HepG2 (cell line): ENCODE measurements around the gene RHBG. TPM values are rescaled to one million over a fixed set of nuclear protein-coding genes. Genes with fewer than 3 reads are reported as not detected.

Experiments used
- HNRNPH1 ChIP-seq: fragments of 200-400 bp; formaldehyde crosslinking; optimal IDR thresholded peaks from 2 replicates; pipeline ENCODE3; 2017; ENCODE audit warnings: mild to moderate bottlenecking, low read depth, low read length
- ISL2 ChIP-seq: sonication (generic); formaldehyde crosslinking; IDR thresholded peaks from 2 replicates; pipeline ENCODE4 v1.5.0; 2020; ENCODE audit warnings: missing genetic modification reagents
- KMT2B ChIP-seq: IDR thresholded peaks from 2 replicates; pipeline ENCODE4 v1.6.1; 2016; ENCODE audit warnings: missing genetic modification reagents, missing compliant biosample characterization
- STAT6 ChIP-seq: sonication (generic); formaldehyde crosslinking; IDR thresholded peaks from 2 replicates; pipeline ENCODE4 v1.4.0; 2020; ENCODE audit warnings: missing genetic modification reagents, mild to moderate bottlenecking, borderline replicate concordance
- ZBTB40 ChIP-seq, 2 experiments: fragments of 450-650 bp in 1 of 2; sonication (generic) in 1 of 2; formaldehyde crosslinking in 1 of 2; IDR thresholded peaks; 2 replicates each; pipeline versions ENCODE4 v1.6.1 to v1.8.0; 2016 to 2022; ENCODE audit warnings: antibody characterized with exemption in 1 of 2, mild to moderate bottlenecking in 1 of 2, missing genetic modification reagents in 1 of 2
- ZNF253 ChIP-seq: sonication (generic); formaldehyde crosslinking; IDR thresholded peaks from 2 replicates; pipeline ENCODE4 v1.8.0; 2022; ENCODE audit warnings: mild to moderate bottlenecking, missing genetic modification reagents, borderline replicate concordance
- ZNF280D ChIP-seq: sonication (generic); formaldehyde crosslinking; IDR thresholded peaks from 2 replicates; pipeline ENCODE4 v1.5.1; 2020; ENCODE audit warnings: mild to moderate bottlenecking, missing genetic modification reagents
- ZNF460 ChIP-seq: sonication (generic); formaldehyde crosslinking; IDR thresholded peaks from 2 replicates; pipeline ENCODE4 v1.5.1; 2020; ENCODE audit warnings: missing genetic modification reagents, mild to moderate bottlenecking, borderline replicate concordance
- ZNF546 ChIP-seq: sonication (generic); formaldehyde crosslinking; conservative IDR thresholded peaks from 2 replicates; pipeline ENCODE4 v1.8.1; 2023; ENCODE audit warnings: mild to moderate bottlenecking, missing genetic modification reagents
- ZNF749 ChIP-seq: sonication (generic); formaldehyde crosslinking; IDR thresholded peaks from 2 replicates; pipeline ENCODE4 v1.8.0; 2022; ENCODE audit warnings: mild to moderate bottlenecking, missing genetic modification reagents, moderate library complexity, borderline replicate concordance
- ZNF766 ChIP-seq: sonication (generic); formaldehyde crosslinking; IDR thresholded peaks from 2 replicates; pipeline ENCODE4 v1.5.0; 2020; ENCODE audit warnings: missing genetic modification reagents, borderline replicate concordance
- ZNF850 ChIP-seq: sonication (generic); formaldehyde crosslinking; conservative IDR thresholded peaks from 2 replicates; pipeline ENCODE4 v1.9.0; 2021; ENCODE audit warnings: mild to moderate bottlenecking, missing genetic modification reagents
- polyA plus RNA-seq, 8 experiments: library from polyadenylated mRNA; depleted of rRNA in 3 of 8; stranded (reverse) in 7 of 8; unstranded in 1 of 8; fragments of >200 nt; fragmentation: Illumina TruSeq in 4 of 8; extraction: Trizol in 4 of 8; gene quantifications; 2 replicates each; pipeline versions ENCODE4 v1.2.1 to v1.2.3, GENCODE V29; 2011 to 2016; ENCODE audit warnings: low read depth in 4 of 8, missing spikeins in 1 of 8, mixed read lengths in 1 of 8; ENCODE audit not compliant: insufficient read depth in 1 of 8
- total RNA-seq, 5 experiments: library from RNA; depleted of rRNA; stranded (reverse); fragments of >200 nt; fragmentation: Illumina TruSeq; extraction: Trizol; gene quantifications; 2 replicates each; pipeline ENCODE4 v1.2.3, GENCODE V29; 2016; ENCODE audit warnings: low read depth in 1 of 5

RHBG gene
- total and polyA plus RNA-seq, 2 of the 13 experiments (the other 11 are each of a cell fraction or from before 2014, with no cell fraction given), result 61.8 to 73.5 TPM

GRCh38 chr1:156368889-156369684, at the start of gene RHBG (continued):
- 0 out of 2 replicates have a peak, but pooled peaks have one; percentile 67 for TF ChIP-seq ZNF280D (CRISPR knock-in tag)
- TF ChIP-seq ZNF546 (CRISPR knock-in tag), result no peak
- no peak for TF ChIP-seq ZNF749
- TF ChIP-seq ISL2, result peak; percentile 51; the same call in 1 of the 2 replicates
- peak; percentile 40; the same call in 1 of the 2 replicates for TF ChIP-seq KMT2B (CRISPR knock-in tag)
- no peak for TF ChIP-seq HNRNPH1
- no peak; the same call in 1 of the 2 replicates for TF ChIP-seq ZNF460 (CRISPR knock-in tag)
- TF ChIP-seq ZNF253 (CRISPR knock-in tag), result no peak
- TF ChIP-seq ZNF850 (CRISPR knock-in tag), result no peak
- TF ChIP-seq ZNF766 (CRISPR knock-in tag), result peak; percentile 31; the same call in 1 of the 2 replicates
- no peak for TF ChIP-seq STAT6 (CRISPR knock-in tag)
- no peak for TF ChIP-seq ZBTB40 (IDR thresholded peaks at IDR 0.05)
- TF ChIP-seq ZBTB40 (CRISPR knock-in tag; IDR thresholded peaks at IDR 0.05), result no peak; the same call in 1 of the 2 replicates
